ENCODE data around the gene PEX19.

PEX19 gene

DNA sequence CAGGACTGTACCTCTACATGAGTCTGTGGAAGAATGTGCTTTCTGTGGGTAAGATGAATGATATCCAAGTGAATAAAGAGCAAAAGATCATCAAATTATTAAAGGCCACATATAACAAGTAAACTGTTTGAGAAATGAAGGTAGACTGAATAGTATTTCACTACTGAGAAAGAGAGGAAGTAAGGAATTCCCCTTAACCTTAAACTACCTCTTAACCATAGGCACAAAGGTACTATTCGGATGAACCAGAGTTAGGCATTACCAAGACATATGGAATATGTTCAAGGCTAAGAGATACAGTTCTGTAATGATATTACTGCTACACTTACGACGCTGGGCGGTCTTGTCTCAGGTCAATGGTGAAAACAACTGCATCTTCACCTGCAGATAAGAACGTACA lies 48.1 kb downstream of the PEX19 start:
- Histone ChIP-seq H3K4me1 (ENCODE audit: control insufficient read depth in 1 of 2, insufficient read depth in 1 of 2, low read depth in 1 of 2, low read length in 1 of 2) (peaks cover 0 to 6% of the 10 kb centered on the region in 2 experiments), H3K27me3 (no peaks in the 10 kb centered on the region), H3K27ac (no peak overlapping the region), H3K9me3 (no peaks in the 10 kb centered on the region), H3K36me3 (peaks cover 84% of the 10 kb centered on the region), H3K4me3 (ENCODE audit: low read depth in 1 of 2, low read length in 1 of 2) (no peak overlapping the region)
- TF ChIP-seq, protein P1, sequence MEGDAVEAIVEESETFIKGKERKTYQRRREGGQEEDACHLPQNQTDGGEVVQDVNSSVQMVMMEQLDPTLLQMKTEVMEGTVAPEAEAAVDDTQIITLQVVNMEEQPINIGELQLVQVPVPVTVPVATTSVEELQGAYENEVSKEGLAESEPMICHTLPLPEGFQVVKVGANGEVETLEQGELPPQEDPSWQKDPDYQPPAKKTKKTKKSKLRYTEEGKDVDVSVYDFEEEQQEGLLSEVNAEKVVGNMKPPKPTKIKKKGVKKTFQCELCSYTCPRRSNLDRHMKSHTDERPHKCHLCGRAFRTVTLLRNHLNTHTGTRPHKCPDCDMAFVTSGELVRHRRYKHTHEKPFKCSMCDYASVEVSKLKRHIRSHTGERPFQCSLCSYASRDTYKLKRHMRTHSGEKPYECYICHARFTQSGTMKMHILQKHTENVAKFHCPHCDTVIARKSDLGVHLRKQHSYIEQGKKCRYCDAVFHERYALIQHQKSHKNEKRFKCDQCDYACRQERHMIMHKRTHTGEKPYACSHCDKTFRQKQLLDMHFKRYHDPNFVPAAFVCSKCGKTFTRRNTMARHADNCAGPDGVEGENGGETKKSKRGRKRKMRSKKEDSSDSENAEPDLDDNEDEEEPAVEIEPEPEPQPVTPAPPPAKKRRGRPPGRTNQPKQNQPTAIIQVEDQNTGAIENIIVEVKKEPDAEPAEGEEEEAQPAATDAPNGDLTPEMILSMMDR (IDR thresholded peaks at IDR 0.05): no peak

DNA sequence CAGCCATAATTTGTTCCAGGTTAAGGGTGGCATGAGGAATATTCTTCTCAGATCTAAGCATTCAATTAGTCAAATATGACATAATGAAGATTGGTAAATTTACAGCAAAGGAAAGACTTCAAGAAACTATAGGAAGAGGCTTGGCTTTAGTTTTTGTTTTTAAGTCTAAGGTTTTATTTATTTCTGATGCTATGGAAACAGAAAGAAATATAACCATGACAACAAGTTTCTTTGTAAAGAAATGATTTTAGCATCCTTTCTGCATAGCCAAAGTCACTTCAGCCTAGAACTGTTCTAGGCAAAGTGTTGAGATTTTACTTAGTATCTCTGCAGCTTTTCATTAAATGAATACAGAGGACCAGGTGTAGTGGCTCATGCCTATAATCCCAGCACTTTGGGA lies 52.0 kb downstream of the PEX19 start:
- H3K4me3 ChIP-seq (ENCODE audit: low read depth in 1 of 2, low read length in 1 of 2): no peak overlapping the region
- no peaks in the 10 kb centered on the region for H3K27me3 ChIP-seq
- no peaks in the 10 kb centered on the region for H3K4me1 ChIP-seq (ENCODE audit: control insufficient read depth in 1 of 2, insufficient read depth in 1 of 2, low read depth in 1 of 2, low read length in 1 of 2)
- TF ChIP-seq, protein P1 (IDR thresholded peaks at IDR 0.05): no peak
- H3K36me3 ChIP-seq: peaks cover 84% of the 10 kb centered on the region
- H3K27ac ChIP-seq: no peak overlapping the region
- no peaks in the 10 kb centered on the region for H3K9me3 ChIP-seq

DNA sequence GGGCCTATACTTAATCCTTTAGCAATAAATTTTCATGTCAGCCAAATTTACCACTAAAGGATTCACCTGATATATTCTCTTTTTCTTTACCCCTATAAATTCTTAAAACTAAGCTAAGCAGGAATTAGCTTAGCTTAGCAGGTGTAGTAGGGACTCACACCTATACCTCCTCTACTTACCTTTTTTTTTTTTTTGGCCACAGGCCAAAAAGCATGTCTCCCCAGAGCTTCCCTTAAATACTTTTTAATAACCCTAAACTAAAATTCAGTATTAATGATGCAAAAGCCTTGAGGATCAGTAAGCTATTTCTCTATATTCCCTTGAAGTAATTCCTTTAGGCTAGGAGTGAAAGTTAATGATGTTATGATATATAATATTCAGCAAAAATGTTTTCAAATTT lies 56.5 kb downstream of the PEX19 start:
- TF ChIP-seq, protein P1 (IDR thresholded peaks at IDR 0.05): no peak
- H3K4me1 ChIP-seq (ENCODE audit: control insufficient read depth in 1 of 2, insufficient read depth in 1 of 2, low read depth in 1 of 2, low read length in 1 of 2): no peaks in the 10 kb centered on the region
- H3K27me3 ChIP-seq: no peaks in the 10 kb centered on the region
- no peak overlapping the region for H3K4me3 ChIP-seq (ENCODE audit: low read depth in 1 of 2, low read length in 1 of 2)
- H3K27ac ChIP-seq: no peak overlapping the region
- H3K36me3 ChIP-seq: peaks cover 87% of the 10 kb centered on the region
- no peaks in the 10 kb centered on the region for H3K9me3 ChIP-seq

DNA sequence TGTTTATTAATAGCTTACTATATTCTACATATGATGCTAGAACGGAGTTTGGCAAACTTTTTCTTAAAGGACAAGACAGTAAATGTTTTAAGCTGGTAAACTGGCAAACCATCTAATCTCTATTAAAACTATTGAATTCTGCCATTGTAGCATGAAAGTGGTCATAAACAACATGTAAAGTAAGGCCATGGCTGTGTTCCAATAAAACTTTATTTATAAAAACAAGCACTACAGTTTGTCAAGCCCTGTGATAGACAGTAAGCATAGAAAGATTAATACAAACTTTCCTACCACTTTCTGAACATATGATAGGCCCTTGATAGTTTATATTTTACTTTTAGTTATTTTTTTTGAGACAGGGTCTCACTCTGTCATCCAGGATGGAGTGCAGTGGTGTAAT lies 57.4 kb downstream of the PEX19 start:
- H3K27ac ChIP-seq: no peak overlapping the region
- H3K9me3 ChIP-seq: no peaks in the 10 kb centered on the region
- H3K36me3 ChIP-seq: peaks cover 95% of the 10 kb centered on the region
- TF ChIP-seq, protein P1 (IDR thresholded peaks at IDR 0.05): no peak
- H3K4me1 ChIP-seq (ENCODE audit: control insufficient read depth in 1 of 2, insufficient read depth in 1 of 2, low read depth in 1 of 2, low read length in 1 of 2): no peaks in the 10 kb centered on the region
- H3K27me3 ChIP-seq: no peaks in the 10 kb centered on the region
- no peak overlapping the region for H3K4me3 ChIP-seq (ENCODE audit: low read depth in 1 of 2, low read length in 1 of 2)

DNA sequence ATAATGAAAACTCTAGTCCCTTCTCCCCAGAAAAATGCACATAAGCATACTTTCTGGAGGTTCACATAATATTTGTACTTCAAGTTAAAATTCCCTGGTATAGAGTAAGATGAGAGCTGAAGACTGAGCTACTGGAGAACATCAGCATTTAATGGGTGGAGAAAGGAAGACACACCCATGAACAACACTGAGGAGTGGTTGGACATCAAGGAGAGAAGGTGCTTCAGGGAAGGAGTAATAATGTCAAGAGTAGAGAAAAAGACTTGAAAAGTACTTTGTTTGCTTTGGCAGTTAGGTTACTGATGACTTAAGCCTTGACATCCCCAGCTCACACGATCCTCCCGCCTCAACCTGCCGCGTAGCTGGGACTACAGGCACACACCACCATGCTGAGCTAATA lies 57.9 kb downstream of the PEX19 start:
- no peak overlapping the region for H3K4me3 ChIP-seq (ENCODE audit: low read depth in 1 of 2, low read length in 1 of 2)
- TF ChIP-seq, protein P1 (IDR thresholded peaks at IDR 0.05): no peak
- no peaks in the 10 kb centered on the region for H3K9me3 ChIP-seq
- no peak overlapping the region for H3K27ac ChIP-seq
- H3K27me3 ChIP-seq: no peaks in the 10 kb centered on the region
- peaks cover 97% of the 10 kb centered on the region for H3K36me3 ChIP-seq
- H3K4me1 ChIP-seq (ENCODE audit: control insufficient read depth in 1 of 2, insufficient read depth in 1 of 2, low read depth in 1 of 2, low read length in 1 of 2): no peaks in the 10 kb centered on the region
